HT-29 (cell line): ENCODE measurements around the gene PXN. TPM values are rescaled to one million over a fixed set of nuclear protein-coding genes. Genes with fewer than 3 reads are reported as not detected.
"Not testable (repeated sequence)": the region's sequence is repeated elsewhere in the genome, so short reads cannot be mapped to it uniquely, and the experiment has no call there.

Source experiments
- DNase-seq: peaks from one replicate; pipeline ENCODE4 v3.0.0-alpha.2; 2015; ENCODE audit warnings: low spot score
- total RNA-seq: library from RNA; depleted of rRNA; stranded (reverse); fragments of >200 nt; shearing (Covaris generic); gene quantifications from 2 replicates; pipeline ENCODE4 v1.2.3, GENCODE V29; 2014

Gene PXN
- total RNA-seq, 1 experiment from 2014 or later = 63.0 TPM

- no peak for DNase-seq
These were observed 2.4 kb downstream of the PXN start for GRCh38 chr12:120262852-120263747.

- no peak for DNase-seq
These were observed 3.3 kb downstream of the PXN start for GRCh38 chr12:120261951-120262851.

- no peak for DNase-seq
These were observed 4.9 kb downstream of the PXN start for GRCh38 chr12:120260607-120261006.

GRCh38 chr12:120259418-120260202 lies 5.9 kb downstream of the PXN start:
- DNase-seq = no peak

GRCh38 chr12:120258323-120258896 lies 7.1 kb downstream of the PXN start:
- DNase-seq = no peak

- no peak for DNase-seq
These were observed 8.3 kb downstream of the PXN start for GRCh38 chr12:120257041-120257821.

- DNase-seq = no peak
These were observed 10.7 kb downstream of the PXN start for GRCh38 chr12:120254809-120255208.

- not testable (repeated sequence) for DNase-seq
These were observed 12.2 kb downstream of the PXN start for GRCh38 chr12:120253313-120253712.

- DNase-seq = no peak
These were observed 13.2 kb downstream of the PXN start for GRCh38 chr12:120252071-120252906.

GRCh38 chr12:120251364-120252070 lies 14.0 kb downstream of the PXN start:
- not testable (repeated sequence) for DNase-seq

GRCh38 chr12:120249875-120250795 lies 15.4 kb downstream of the PXN start:
- no peak for DNase-seq

- DNase-seq = no peak
These were observed 16.2 kb downstream of the PXN start for GRCh38 chr12:120249266-120249874.

GRCh38 chr12:120247621-120248030 lies 17.9 kb downstream of the PXN start:
- DNase-seq = no peak

- no peak for DNase-seq
These were observed 18.3 kb downstream of the PXN start for GRCh38 chr12:120247183-120247582.

GRCh38 chr12:120246705-120247104 lies 18.8 kb downstream of the PXN start:
- DNase-seq = not testable (repeated sequence)

GRCh38 chr12:120242971-120243699 lies 22.4 kb downstream of the PXN start:
- DNase-seq = no peak
